Measurements from ENCODE around the gene DDX25.

DDX25 gene

GRCh38 chr11:125952973-125953372 is 48.7 kb downstream of the DDX25 start:
- no peak overlapping the region for H3K4me2 ChIP-seq (ENCODE audit: low read length)
- no peaks in the 10 kb centered on the region for H3K9me3 ChIP-seq (ENCODE audit: low read length)
- no peak overlapping the region for H3K4me3 ChIP-seq (ENCODE audit: low read depth, low read length, poor library complexity, severe bottlenecking)
- no peak overlapping the region for H3K27ac ChIP-seq (ENCODE audit: low read depth, low read length, poor library complexity, severe bottlenecking)
- TF ChIP-seq EZH2 (IDR thresholded peaks at IDR 0.05; ENCODE audit: borderline replicate concordance, low read length) (no peak), CTCF (IDR thresholded peaks at IDR 0.05; ENCODE audit: low read length) (no peak)
- H4K20me1 ChIP-seq (ENCODE audit: insufficient read depth, low read length), result no peaks in the 10 kb centered on the region
- no peaks in the 10 kb centered on the region for H3K27me3 ChIP-seq (ENCODE audit: insufficient read depth, low read length)
- no peaks in the 10 kb centered on the region for H3K79me2 ChIP-seq (ENCODE audit: insufficient read depth, low read length)
- H3F3A ChIP-seq (ENCODE audit: insufficient read depth, low read length), result no peaks in the 10 kb centered on the region
- no peak overlapping the region for H2AFZ ChIP-seq (ENCODE audit: low read length)
- H3K9ac ChIP-seq (ENCODE audit: low read length), result no peak overlapping the region
- no peaks in the 10 kb centered on the region for H3K9me2 ChIP-seq (ENCODE audit: low read depth, low read length)
- H3K36me3 ChIP-seq (ENCODE audit: insufficient read depth, low read length), result no peaks in the 10 kb centered on the region
- no peaks in the 10 kb centered on the region for H3K4me1 ChIP-seq (ENCODE audit: insufficient read depth, low read length, severe bottlenecking)

GRCh38 chr11:125953401-125953935 is 49.2 kb downstream of the DDX25 start:
- Histone ChIP-seq H3K9me3 (ENCODE audit: low read length) (no peaks in the 10 kb centered on the region), H3F3A (ENCODE audit: insufficient read depth, low read length) (no peaks in the 10 kb centered on the region), H3K4me3 (ENCODE audit: low read depth, low read length, poor library complexity, severe bottlenecking) (no peak overlapping the region), H3K27me3 (ENCODE audit: insufficient read depth, low read length) (no peaks in the 10 kb centered on the region), H3K9me2 (ENCODE audit: low read depth, low read length) (no peaks in the 10 kb centered on the region), H3K27ac (ENCODE audit: low read depth, low read length, poor library complexity, severe bottlenecking) (no peak overlapping the region), H3K9ac (ENCODE audit: low read length) (no peak overlapping the region), H4K20me1 (ENCODE audit: insufficient read depth, low read length) (no peaks in the 10 kb centered on the region), H2AFZ (ENCODE audit: low read length) (no peak overlapping the region), H3K4me2 (ENCODE audit: low read length) (no peak overlapping the region), H3K36me3 (ENCODE audit: insufficient read depth, low read length) (no peaks in the 10 kb centered on the region), H3K4me1 (ENCODE audit: insufficient read depth, low read length, severe bottlenecking) (no peaks in the 10 kb centered on the region), H3K79me2 (ENCODE audit: insufficient read depth, low read length) (no peaks in the 10 kb centered on the region)
- TF ChIP-seq EZH2 (IDR thresholded peaks at IDR 0.05; ENCODE audit: borderline replicate concordance, low read length) (no peak), CTCF (IDR thresholded peaks at IDR 0.05; ENCODE audit: low read length) (no peak)

GRCh38 chr11:125954123-125954944 is 50.0 kb downstream of the DDX25 start:
- H3K4me3 ChIP-seq (ENCODE audit: low read depth, low read length, poor library complexity, severe bottlenecking), result no peak overlapping the region
- no peaks in the 10 kb centered on the region for H4K20me1 ChIP-seq (ENCODE audit: insufficient read depth, low read length)
- no peaks in the 10 kb centered on the region for H3K4me1 ChIP-seq (ENCODE audit: insufficient read depth, low read length, severe bottlenecking)
- H3K9ac ChIP-seq (ENCODE audit: low read length), result no peak overlapping the region
- H2AFZ ChIP-seq (ENCODE audit: low read length), result no peak overlapping the region
- H3K4me2 ChIP-seq (ENCODE audit: low read length), result no peak overlapping the region
- no peaks in the 10 kb centered on the region for H3K27me3 ChIP-seq (ENCODE audit: insufficient read depth, low read length)
- no peaks in the 10 kb centered on the region for H3F3A ChIP-seq (ENCODE audit: insufficient read depth, low read length)
- H3K79me2 ChIP-seq (ENCODE audit: insufficient read depth, low read length), result no peaks in the 10 kb centered on the region
- TF ChIP-seq CTCF (IDR thresholded peaks at IDR 0.05; ENCODE audit: low read length), result no peak
- TF ChIP-seq EZH2 (IDR thresholded peaks at IDR 0.05; ENCODE audit: borderline replicate concordance, low read length), result no peak
- no peaks in the 10 kb centered on the region for H3K9me3 ChIP-seq (ENCODE audit: low read length)
- no peaks in the 10 kb centered on the region for H3K36me3 ChIP-seq (ENCODE audit: insufficient read depth, low read length)
- H3K27ac ChIP-seq (ENCODE audit: low read depth, low read length, poor library complexity, severe bottlenecking), result no peak overlapping the region
- H3K9me2 ChIP-seq (ENCODE audit: low read depth, low read length), result no peaks in the 10 kb centered on the region
